Measurements from ENCODE around the gene PAFAH1B2. TPM values are rescaled to one million over a fixed set of nuclear protein-coding genes. Genes with fewer than 3 reads are reported as not detected.
"Not testable (repeated sequence)": the region's sequence is repeated elsewhere in the genome, so short reads cannot be mapped to it uniquely, and the experiment has no call there.

PAFAH1B2 gene
- total RNA-seq, 1 experiment from 2014 or later: 91.3 TPM

DNA sequence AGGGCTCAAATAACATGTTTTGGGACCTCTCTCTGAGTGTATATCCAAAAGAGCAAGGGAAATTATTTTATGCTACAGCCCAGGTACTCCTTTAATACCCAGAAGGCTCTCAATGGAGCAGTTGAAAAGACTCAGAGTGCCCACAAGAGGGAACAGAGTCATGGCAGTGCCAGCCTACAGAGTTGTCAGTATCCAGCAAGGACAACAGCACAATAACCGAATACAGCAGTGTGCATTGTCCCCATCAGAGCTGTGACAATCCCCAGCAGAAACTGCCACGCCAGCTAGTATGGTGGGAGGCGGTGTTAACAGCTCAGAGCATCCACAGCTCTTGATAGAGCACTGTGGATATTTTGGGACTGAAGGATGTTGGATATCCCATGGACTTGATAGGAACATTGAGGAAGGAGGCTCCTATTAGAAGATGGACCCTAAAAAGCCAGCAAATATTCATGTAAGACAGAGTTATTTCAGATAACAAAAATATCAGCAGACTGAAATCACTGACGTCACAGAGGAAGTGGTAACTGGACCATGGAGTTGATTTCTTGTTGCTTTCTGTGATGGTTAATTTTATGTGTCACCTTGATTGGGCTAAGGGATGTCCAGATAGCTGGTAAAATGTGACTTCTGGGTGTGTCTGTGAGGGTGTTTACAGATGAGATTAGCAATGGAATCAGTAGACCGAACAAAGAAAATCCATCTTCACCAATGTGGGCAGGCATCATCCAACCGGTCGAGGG is 17.7 kb upstream of the PAFAH1B2 start:
- POLR2A ChIA-PET (ENCODE audit: unreplicated experiment): interaction anchor here (0.6 kb wide), 1 partner anchor 339 kb away, joined by 5 read pairs; no protein-coding TSS in a partner anchor
- intact Hi-C loops (cut with micrococcal nuclease; ENCODE audit: unreplicated experiment): loop anchor here (2.0 kb wide), 1 partner anchor 16 kb away; no protein-coding TSS in a partner anchor

DNA sequence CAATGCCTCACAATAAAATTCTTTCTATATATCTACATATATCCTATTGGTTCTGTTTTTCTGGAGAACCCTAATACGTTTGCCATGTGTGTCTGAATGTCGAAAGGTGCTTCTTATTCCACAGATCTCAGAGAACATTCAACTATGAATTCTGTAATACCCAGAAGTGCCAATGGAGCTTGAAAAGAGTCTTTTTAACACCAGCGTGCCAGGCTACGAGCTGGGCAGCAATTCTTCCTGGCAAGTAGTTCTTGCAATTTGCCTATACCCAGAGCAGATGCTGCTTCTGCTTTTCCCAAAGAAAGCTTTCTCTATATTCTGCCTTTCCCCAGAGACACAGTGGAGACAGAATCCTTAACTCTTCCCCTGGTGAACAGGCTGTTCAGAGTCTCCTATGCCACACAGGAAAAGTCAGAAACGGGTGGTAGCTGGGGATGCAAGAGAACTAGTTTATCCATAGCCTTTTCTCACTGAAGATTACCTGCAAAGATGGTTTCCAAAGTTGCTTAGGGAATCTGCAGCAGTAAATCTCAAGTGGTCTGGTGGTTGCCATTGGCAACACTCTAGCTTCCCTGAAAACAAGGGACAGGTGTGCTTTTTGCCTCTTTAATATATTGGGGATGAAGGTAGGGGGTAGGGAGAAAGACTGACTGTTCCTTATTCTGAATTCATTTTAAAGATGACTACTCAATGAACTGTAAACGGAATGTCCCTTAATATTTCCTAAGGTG is 16.8 kb upstream of the PAFAH1B2 start:
- Histone ChIP-seq H3K4me2 (no peak overlapping the region), H3K27me3 (ENCODE audit: insufficient read depth, low read depth) (no peaks in the 10 kb centered on the region), H3K27ac (no peak overlapping the region), H3K79me2 (ENCODE audit: low read depth) (no peaks in the 10 kb centered on the region), H3K9me3 (ENCODE audit: insufficient read depth, low read depth) (no peaks in the 10 kb centered on the region), H4K20me1 (ENCODE audit: insufficient read depth) (no peaks in the 10 kb centered on the region), H3K4me3 (no peak overlapping the region), H2AFZ (no peak overlapping the region), H3K9me2 (ENCODE audit: insufficient read depth) (no peaks in the 10 kb centered on the region), H3K36me3 (ENCODE audit: low read depth) (no peaks in the 10 kb centered on the region), H3K4me1 (replicated peaks; ENCODE audit: insufficient read depth) (no peaks in the 10 kb centered on the region), H3F3A (ENCODE audit: insufficient read depth, low read depth) (no peaks in the 10 kb centered on the region)
- no TSS peak for BruUV-seq (replicated peaks)
- intact Hi-C loops (cut with micrococcal nuclease; ENCODE audit: unreplicated experiment): loop anchor here (2.0 kb wide), 1 partner anchor 15 kb away; no protein-coding TSS in a partner anchor
- TF ChIP-seq EZH2 (IDR thresholded peaks at IDR 0.05; ENCODE audit: low read depth): no peak
- TF ChIP-seq, protein P1, sequence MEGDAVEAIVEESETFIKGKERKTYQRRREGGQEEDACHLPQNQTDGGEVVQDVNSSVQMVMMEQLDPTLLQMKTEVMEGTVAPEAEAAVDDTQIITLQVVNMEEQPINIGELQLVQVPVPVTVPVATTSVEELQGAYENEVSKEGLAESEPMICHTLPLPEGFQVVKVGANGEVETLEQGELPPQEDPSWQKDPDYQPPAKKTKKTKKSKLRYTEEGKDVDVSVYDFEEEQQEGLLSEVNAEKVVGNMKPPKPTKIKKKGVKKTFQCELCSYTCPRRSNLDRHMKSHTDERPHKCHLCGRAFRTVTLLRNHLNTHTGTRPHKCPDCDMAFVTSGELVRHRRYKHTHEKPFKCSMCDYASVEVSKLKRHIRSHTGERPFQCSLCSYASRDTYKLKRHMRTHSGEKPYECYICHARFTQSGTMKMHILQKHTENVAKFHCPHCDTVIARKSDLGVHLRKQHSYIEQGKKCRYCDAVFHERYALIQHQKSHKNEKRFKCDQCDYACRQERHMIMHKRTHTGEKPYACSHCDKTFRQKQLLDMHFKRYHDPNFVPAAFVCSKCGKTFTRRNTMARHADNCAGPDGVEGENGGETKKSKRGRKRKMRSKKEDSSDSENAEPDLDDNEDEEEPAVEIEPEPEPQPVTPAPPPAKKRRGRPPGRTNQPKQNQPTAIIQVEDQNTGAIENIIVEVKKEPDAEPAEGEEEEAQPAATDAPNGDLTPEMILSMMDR (conservative IDR thresholded peaks at IDR 0.05): no peak
- POLR2A ChIA-PET (ENCODE audit: unreplicated experiment): no interaction called here
- DNase-seq: no peak
- CTCF ChIA-PET: no interaction called here

More for the DNA sequence above, 17.7 kb upstream of the PAFAH1B2 start:
- CTCF ChIA-PET: no interaction called here
- H3K27ac ChIP-seq: no peak overlapping the region
- H3K36me3 ChIP-seq (ENCODE audit: low read depth): no peaks in the 10 kb centered on the region
- TF ChIP-seq EZH2 (IDR thresholded peaks at IDR 0.05; ENCODE audit: low read depth): no peak
- TF ChIP-seq, protein P1 (conservative IDR thresholded peaks at IDR 0.05): no peak
- H3K79me2 ChIP-seq (ENCODE audit: low read depth): no peaks in the 10 kb centered on the region
- no peak overlapping the region for H2AFZ ChIP-seq
- H3K27me3 ChIP-seq (ENCODE audit: insufficient read depth, low read depth): no peaks in the 10 kb centered on the region
- H3K9me3 ChIP-seq (ENCODE audit: insufficient read depth, low read depth): no peaks in the 10 kb centered on the region
- no peaks in the 10 kb centered on the region for H3K4me1 ChIP-seq (replicated peaks; ENCODE audit: insufficient read depth)
- no peaks in the 10 kb centered on the region for H3F3A ChIP-seq (ENCODE audit: insufficient read depth, low read depth)
- no peak overlapping the region for H3K4me2 ChIP-seq
- H3K4me3 ChIP-seq: no peak overlapping the region
- H4K20me1 ChIP-seq (ENCODE audit: insufficient read depth): no peaks in the 10 kb centered on the region
- H3K9me2 ChIP-seq (ENCODE audit: insufficient read depth): no peaks in the 10 kb centered on the region
- DNase-seq: no peak
- no TSS peak for BruUV-seq (replicated peaks)

DNA sequence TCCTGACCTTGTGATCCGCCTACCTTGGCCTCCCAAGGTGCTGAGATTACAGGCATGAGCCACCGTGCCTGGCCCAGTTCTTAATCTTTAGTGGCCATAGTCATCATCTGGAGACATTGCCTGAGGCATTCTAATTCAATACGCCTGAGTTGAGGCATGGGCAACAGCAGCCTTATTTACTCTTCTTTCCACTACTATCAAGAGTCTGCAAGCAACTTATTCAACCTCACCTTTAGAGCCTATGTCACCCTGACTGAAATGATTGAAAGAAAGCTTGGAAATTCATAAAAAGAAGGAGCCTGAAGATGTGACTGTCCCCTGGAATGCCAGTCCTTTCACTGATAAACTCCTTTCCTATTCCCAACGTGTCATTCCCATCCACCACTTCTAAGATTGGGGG is 15.8 kb upstream of the PAFAH1B2 start:
- DNase-seq: no peak
- intact Hi-C loops (cut with micrococcal nuclease; ENCODE audit: unreplicated experiment): no loop called here

DNA sequence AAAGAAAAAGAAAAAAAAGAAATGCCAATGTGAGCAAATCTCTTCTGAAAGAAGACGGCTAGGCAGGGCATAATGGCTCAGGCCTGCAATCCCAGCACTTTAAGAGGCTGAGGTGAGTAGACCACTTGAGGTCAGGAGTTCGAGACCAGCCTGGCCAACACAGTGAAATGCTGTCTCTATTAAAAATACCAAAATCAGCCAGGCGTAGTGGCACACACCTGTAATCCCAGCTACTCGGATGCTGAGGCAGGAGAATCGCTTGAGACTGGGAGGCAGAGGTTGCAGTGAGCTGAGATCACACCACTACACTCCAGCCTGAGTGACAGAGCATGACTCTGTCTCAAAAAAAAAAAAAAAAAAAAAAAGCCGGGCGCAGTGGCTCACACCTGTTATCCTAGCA is 13.7 kb upstream of the PAFAH1B2 start:
- intact Hi-C loops (cut with micrococcal nuclease; ENCODE audit: unreplicated experiment); H2AFZ ChIP-seq; H3F3A ChIP-seq (ENCODE audit: insufficient read depth, low read depth); H3K4me2 ChIP-seq; BruUV-seq (replicated peaks); DNase-seq; H3K9me2 ChIP-seq (ENCODE audit: insufficient read depth); CTCF ChIA-PET; H4K20me1 ChIP-seq (ENCODE audit: insufficient read depth); H3K27ac ChIP-seq; H3K4me1 ChIP-seq (replicated peaks; ENCODE audit: insufficient read depth); H3K79me2 ChIP-seq (ENCODE audit: low read depth); H3K27me3 ChIP-seq (ENCODE audit: insufficient read depth, low read depth); H3K36me3 ChIP-seq (ENCODE audit: low read depth); H3K9me3 ChIP-seq (ENCODE audit: insufficient read depth, low read depth); H3K4me3 ChIP-seq; POLR2A ChIA-PET (ENCODE audit: unreplicated experiment): not testable (repeated sequence)

More for the DNA sequence above, 15.8 kb upstream of the PAFAH1B2 start:
- ChIA-PET CTCF (no interaction called here), POLR2A (ENCODE audit: unreplicated experiment) (no interaction called here)
- no peaks in the 10 kb centered on the region for H3F3A ChIP-seq (ENCODE audit: insufficient read depth, low read depth)
- no peak overlapping the region for H3K4me2 ChIP-seq
- BruUV-seq (replicated peaks): no TSS peak
- no peak overlapping the region for H3K4me3 ChIP-seq
- no peaks in the 10 kb centered on the region for H3K9me3 ChIP-seq (ENCODE audit: insufficient read depth, low read depth)
- no peaks in the 10 kb centered on the region for H3K36me3 ChIP-seq (ENCODE audit: low read depth)
- H4K20me1 ChIP-seq (ENCODE audit: insufficient read depth): no peaks in the 10 kb centered on the region
- H3K9me2 ChIP-seq (ENCODE audit: insufficient read depth): no peaks in the 10 kb centered on the region
- no peaks in the 10 kb centered on the region for H3K79me2 ChIP-seq (ENCODE audit: low read depth)
- H3K4me1 ChIP-seq (replicated peaks; ENCODE audit: insufficient read depth): no peaks in the 10 kb centered on the region
- TF ChIP-seq EZH2 (IDR thresholded peaks at IDR 0.05; ENCODE audit: low read depth): no peak
- TF ChIP-seq, protein P1 (conservative IDR thresholded peaks at IDR 0.05): no peak
- H3K27ac ChIP-seq: no peak overlapping the region
- H3K27me3 ChIP-seq (ENCODE audit: insufficient read depth, low read depth): no peaks in the 10 kb centered on the region
- no peak overlapping the region for H2AFZ ChIP-seq
